HCT116 (cell line): ENCODE data around the gene C1R. TPM values are rescaled to one million over a fixed set of nuclear protein-coding genes. Genes with fewer than 3 reads are reported as not detected.
A peak's percentile ranks its signal among the peaks of the same experiment; 100 is the strongest.

Experiments
- ATAC-seq: fragments of 200-7000 bp; cut with Tn5 transposase; 2 replicates; pipeline ENCODE4 v1.9.1; 2020; ENCODE audit warnings: mild to moderate bottlenecking, moderate library complexity
- BruUV-seq: library from RNA; stranded (reverse); fragments of 400-500 nt; replicated peaks from 2 replicates; lab custom pipeline; 2021; lab: Mats Ljungman, UMichigan
- CTCF ChIA-PET: fragments of 300-600 bp; sonication (Branson Sonifier 250); formaldehyde crosslinking; loops from one replicate; lab custom pipeline; 2021; ENCODE audit warnings: antibody characterized with exemption; lab: Charles Lee
- POLR2A ChIA-PET: fragments of 300-600, 350-600 bp; sonication (Branson Sonifier 250); formaldehyde crosslinking; loops from one replicate; lab custom pipeline; 2021; ENCODE audit warnings: antibody characterized with exemption; lab: Charles Lee
- RAD21 ChIA-PET, 2 experiments: fragments of 300-600 bp; sonication (Branson Sonifier 250); formaldehyde crosslinking; loops; one replicate each; lab custom pipeline; 2023; ENCODE audit warnings: low total read pairs in 2 of 2; ENCODE audit not compliant: uncharacterized antibody in 2 of 2, unreplicated experiment in 2 of 2, low non-redundant PET in 1 of 2; lab: Charles Lee
- DNase-seq: peaks from one replicate; pipeline ENCODE4 v3.0.0-alpha.2; 2010; ENCODE audit warnings: low read depth, low spot score
- H2AFZ ChIP-seq: fragments of 200-600 bp; shearing (Covaris generic), sonication (generic); 2 replicates; pipeline ENCODE4 v1.6.1; 2017; ENCODE audit warnings: low read depth, mixed run types, mixed read lengths, antibody characterized with exemption, low read length; ENCODE audit not compliant: poor library complexity, severe bottlenecking
- H3K27ac ChIP-seq: 2 replicates; pipeline ENCODE4 v1.5.1; 2012; ENCODE audit warnings: low read depth, low read length
- H3K27me3 ChIP-seq: fragments of 200-600 bp; sonication (generic); 2 replicates; pipeline ENCODE4 v1.6.1; 2016; ENCODE audit warnings: mixed run types, low read length, mixed read lengths; ENCODE audit not compliant: insufficient read depth
- H3K36me3 ChIP-seq, 2 experiments: fragments of 200-500 bp in 1 of 2; fragments of 200-600 bp in 1 of 2; sonication (Bioruptor generic) in 1 of 2; sonication (generic) in 1 of 2; 2 replicates each; pipeline versions ENCODE4 v1.5.1 to v1.6.1; 2014 to 2016; ENCODE audit warnings: low read length in 2 of 2, inconsistent platforms in 1 of 2, mixed read lengths in 1 of 2, mixed run types in 1 of 2; ENCODE audit not compliant: insufficient read depth in 2 of 2, control insufficient read depth in 1 of 2
- H3K4me1 ChIP-seq, 2 experiments: fragments of 200-600 bp in 1 of 2; sonication (generic) in 1 of 2; 2 replicates each; pipeline versions ENCODE4 v1.5.1 to v1.6.1; 2012 to 2017; ENCODE audit warnings: low read length in 2 of 2, inconsistent platforms in 1 of 2, mild to moderate bottlenecking in 1 of 2, mixed read lengths in 1 of 2, mixed run types in 1 of 2, moderate library complexity in 1 of 2; ENCODE audit not compliant: insufficient read depth in 2 of 2, control insufficient read depth in 1 of 2
- H3K4me2 ChIP-seq: fragments of 200-600 bp; sonication (generic); 2 replicates; pipeline ENCODE4 v1.6.1; 2017; ENCODE audit warnings: mixed run types, low read length, mixed read lengths
- H3K4me3 ChIP-seq, 2 experiments: fragments of 200-600 bp in 1 of 2; sonication (generic) in 1 of 2; replicated peaks in 1 of 2; 2 replicates each; pipeline ENCODE4 v1.5.1; 2011 to 2016; ENCODE audit warnings: low read length in 2 of 2, control low read depth in 1 of 2, low read depth in 1 of 2, mild to moderate bottlenecking in 1 of 2, mixed read lengths in 1 of 2, mixed run types in 1 of 2
- H3K79me2 ChIP-seq: fragments of 200-600 bp; sonication (generic); 2 replicates; pipeline ENCODE4 v1.6.1; 2017; ENCODE audit warnings: mild to moderate bottlenecking, mixed run types, low read length, moderate library complexity, mixed read lengths; ENCODE audit not compliant: insufficient read depth
- H3K9ac ChIP-seq: fragments of 200-600 bp; sonication (generic); 2 replicates; pipeline ENCODE4 v1.6.1; 2016; ENCODE audit warnings: low read length, mixed read lengths
- H3K9me2 ChIP-seq: fragments of 200-600 bp; sonication (generic), shearing (Covaris generic); 2 replicates; pipeline ENCODE4 v1.6.1; 2017; ENCODE audit warnings: mixed run types, mild to moderate bottlenecking, moderate library complexity; ENCODE audit not compliant: insufficient read depth
- H3K9me3 ChIP-seq, 2 experiments: fragments of 200-500 bp in 1 of 2; fragments of 200-600 bp in 1 of 2; sonication (Bioruptor generic) in 1 of 2; sonication (generic) in 1 of 2; 2 replicates each; pipeline ENCODE4 v1.6.1; 2014 to 2017; ENCODE audit warnings: low read length in 2 of 2, mixed read lengths in 2 of 2, inconsistent platforms in 1 of 2, low read depth in 1 of 2, mild to moderate bottlenecking in 1 of 2, mixed run types in 1 of 2, moderate library complexity in 1 of 2; ENCODE audit not compliant: control insufficient read depth in 1 of 2, insufficient read depth in 1 of 2
- H4K20me1 ChIP-seq: fragments of 200-600 bp; sonication (generic), shearing (Covaris generic); 2 replicates; pipeline ENCODE4 v1.6.1; 2017; ENCODE audit warnings: mixed run types, mild to moderate bottlenecking, moderate library complexity; ENCODE audit not compliant: insufficient read depth
- CTCF ChIP-seq, 3 experiments: fragments of 200-600 bp in 1 of 3; sonication (generic) in 1 of 3; IDR thresholded peaks in 2 of 3; conservative IDR thresholded peaks in 1 of 3; 2 replicates each; pipeline ENCODE4 v1.5.1; 2012 to 2017; ENCODE audit warnings: low read depth in 2 of 3, low read length in 2 of 3, antibody characterized with exemption in 1 of 3, borderline replicate concordance in 1 of 3, control low read depth in 1 of 3, mild to moderate bottlenecking in 1 of 3, mixed read lengths in 1 of 3, mixed run types in 1 of 3, moderate library complexity in 1 of 3; ENCODE audit not compliant: insufficient read depth in 1 of 3
- MAX ChIP-seq: IDR thresholded peaks from 2 replicates; pipeline ENCODE4 v1.6.1; 2012
- POLR2AphosphoS5 ChIP-seq: IDR thresholded peaks from 2 replicates; pipeline ENCODE4 v1.6.1; 2011; ENCODE audit warnings: mild to moderate bottlenecking, low read depth, low read length, moderate library complexity
- RAD21 ChIP-seq: IDR thresholded peaks from 2 replicates; pipeline ENCODE4 v1.6.1; 2012; ENCODE audit warnings: low read depth, mild to moderate bottlenecking
- ZNF274 ChIP-seq: fragments of 200-500 bp; sonication (Bioruptor generic); IDR thresholded peaks from 2 replicates; pipeline ENCODE4 v1.6.1; 2014; ENCODE audit warnings: mild to moderate bottlenecking, low read depth, low read length, inconsistent platforms
- intact Hi-C: fragments of 100-400 bp; cut with micrococcal nuclease; formaldehyde crosslinking; loops from 2 replicates; pipeline ENCODE4 v1.10.0; 2022
- total RNA-seq: library from RNA; stranded (reverse); gene quantifications from one replicate; pipeline ENCODE4 v1.2.1, GENCODE V29; 2021; ENCODE audit not compliant: unreplicated experiment

Gene C1R
- total RNA-seq, 1 experiment from 2014 or later = 4.3 TPM

- CTCF ChIA-PET = interaction anchor here (1.6 kb wide), 2 partner anchors 16 to 31 kb away, joined by 3 to 6 read pairs; partner anchors contain the start of gene C1RL
- intact Hi-C loops = no loop called here
- ATAC-seq = peak; percentile 84
Observed at GRCh38 chr12:7078163-7078562, 14.1 kb downstream of the C1R start.

More at GRCh38 chr12:7078163-7078562, 14.1 kb downstream of the C1R start:
- POLR2A ChIA-PET = interaction anchor here (2.2 to 2.5 kb wide), 2 partner anchors 132 to 134 kb away, joined by 10 to 11 read pairs; partner anchors contain the start of genes C12orf57 and RNU7-1
- Histone ChIP-seq H3K27me3 (no peaks in the 10 kb centered on the region), H3K9me2 (no peaks in the 10 kb centered on the region), H3K9ac (no peak overlapping the region), H3K4me2 (no peak overlapping the region), H3K9me3 (no peaks in the 10 kb centered on the region), H3K79me2 (no peaks in the 10 kb centered on the region), H4K20me1 (no peaks in the 10 kb centered on the region), H3K4me1 (peaks cover 2 to 7% of the 10 kb centered on the region in 2 experiments; a peak in 2 of 4 replicates), H2AFZ (peak overlapping the region; percentile 75), H3K27ac (no peak overlapping the region), H3K36me3 (no peaks in the 10 kb centered on the region), H3K4me3 (no peak overlapping the region)
- TF ChIP-seq POLR2AphosphoS5 (no peak), MAX (peak; percentile 37; the same call in 1 of the 2 replicates), RAD21 (peak; percentile 49; the same call in 1 of the 2 replicates), CTCF (IDR thresholded peaks at IDR 0.05 in 2 of 3, conservative IDR thresholded peaks at IDR 0.05 in 1 of 3; ENCODE audit: borderline replicate concordance in 1 of 3, insufficient read depth in 1 of 3, low read depth in 2 of 3, low read length in 2 of 3) (peak; percentile 28 to 43 (median 36); a peak in 4 of 6 replicates), ZNF274 (no peak)
- RAD21 ChIA-PET = no interaction called here
- BruUV-seq = no TSS peak
- no peak for DNase-seq
